Dendritic cell treated with granulocyte-macrophage colony-stimulating factor and Interleukin-4, amounts not matched to agents 40 ng/mL and 50 ng/mL, for 4 days (primary cell): ENCODE results near the gene CPXM2.

ENCODE experiments used
- H3K27ac Mint-ChIP-seq: one replicate; pipeline ENCODE4 v1.8.0; 2022; ENCODE audit warnings: mild to moderate bottlenecking, mixed read lengths
- H3K27me3 Mint-ChIP-seq: one replicate; pipeline ENCODE4 v1.8.0; 2022; ENCODE audit warnings: mild to moderate bottlenecking, mixed read lengths
- H3K36me3 Mint-ChIP-seq: one replicate; pipeline ENCODE4 v1.8.0; 2022; ENCODE audit warnings: low read depth, mixed read lengths
- H3K4me1 Mint-ChIP-seq: one replicate; pipeline ENCODE4 v1.8.0; 2022; ENCODE audit warnings: low read depth, mixed read lengths
- H3K4me3 Mint-ChIP-seq: one replicate; pipeline ENCODE4 v1.8.0; 2022; ENCODE audit warnings: mild to moderate bottlenecking, moderate library complexity, mixed read lengths
- H3K9me3 Mint-ChIP-seq: one replicate; pipeline ENCODE4 v1.8.0; 2022; ENCODE audit warnings: mixed read lengths
- intact Hi-C: fragments of 100-400 bp; cut with micrococcal nuclease; formaldehyde crosslinking; loops from one replicate; pipeline ENCODE4 v1.15.0; 2022

CPXM2 gene

GRCh38 chr10:123912871-123913270 lies 21.3 kb upstream of the CPXM2 start:
- Mint-ChIP-seq H3K27me3 (peaks cover 23% of the 10 kb centered on the region), H3K27ac (no peak overlapping the region), H3K4me3 (no peak overlapping the region), H3K9me3 (no peaks in the 10 kb centered on the region), H3K36me3 (no peaks in the 10 kb centered on the region), H3K4me1 (peaks cover 9% of the 10 kb centered on the region)
- intact Hi-C loops, result no loop called here

- no peak overlapping the region for H3K27ac Mint-ChIP-seq
- H3K4me3 Mint-ChIP-seq, result no peak overlapping the region
- H3K9me3 Mint-ChIP-seq, result no peaks in the 10 kb centered on the region
- peaks cover 23% of the 10 kb centered on the region for H3K27me3 Mint-ChIP-seq
- peaks cover 13% of the 10 kb centered on the region for H3K4me1 Mint-ChIP-seq
- H3K36me3 Mint-ChIP-seq, result no peaks in the 10 kb centered on the region
- intact Hi-C loops, result no loop called here
These were observed 20.9 kb upstream of the CPXM2 start for GRCh38 chr10:123912466-123912865.

- Mint-ChIP-seq H3K4me3 (no peak overlapping the region), H3K9me3 (no peaks in the 10 kb centered on the region), H3K36me3 (no peaks in the 10 kb centered on the region), H3K27ac (no peak overlapping the region), H3K27me3 (peaks cover 23% of the 10 kb centered on the region), H3K4me1 (peaks cover 13% of the 10 kb centered on the region)
- intact Hi-C loops, result no loop called here
These were observed 20.3 kb upstream of the CPXM2 start for GRCh38 chr10:123911866-123912265.

- H3K27ac Mint-ChIP-seq, result no peak overlapping the region
- H3K9me3 Mint-ChIP-seq, result no peaks in the 10 kb centered on the region
- H3K4me1 Mint-ChIP-seq, result peaks cover 13% of the 10 kb centered on the region
- H3K4me3 Mint-ChIP-seq, result no peak overlapping the region
- H3K27me3 Mint-ChIP-seq, result peaks cover 23% of the 10 kb centered on the region
- intact Hi-C loops, result no loop called here
- H3K36me3 Mint-ChIP-seq, result no peaks in the 10 kb centered on the region
These were observed 18.3 kb upstream of the CPXM2 start for GRCh38 chr10:123909866-123910265.

GRCh38 chr10:123909426-123909825 lies 17.8 kb upstream of the CPXM2 start:
- Mint-ChIP-seq H3K36me3 (no peaks in the 10 kb centered on the region), H3K4me3 (no peak overlapping the region), H3K4me1 (peaks cover 13% of the 10 kb centered on the region), H3K9me3 (no peaks in the 10 kb centered on the region), H3K27ac (no peak overlapping the region), H3K27me3 (peaks cover 22% of the 10 kb centered on the region)
- intact Hi-C loops, result no loop called here

- Mint-ChIP-seq H3K4me1 (peaks cover 7% of the 10 kb centered on the region), H3K27ac (no peak overlapping the region), H3K9me3 (no peaks in the 10 kb centered on the region), H3K4me3 (no peak overlapping the region), H3K36me3 (no peaks in the 10 kb centered on the region), H3K27me3 (peaks cover 20% of the 10 kb centered on the region)
- intact Hi-C loops, result no loop called here
These were observed 16.8 kb upstream of the CPXM2 start for GRCh38 chr10:123908379-123908778.

- peaks cover 20% of the 10 kb centered on the region for H3K27me3 Mint-ChIP-seq
- intact Hi-C loops, result no loop called here
- H3K4me1 Mint-ChIP-seq, result peaks cover 7% of the 10 kb centered on the region
- no peak overlapping the region for H3K27ac Mint-ChIP-seq
- no peaks in the 10 kb centered on the region for H3K36me3 Mint-ChIP-seq
- no peaks in the 10 kb centered on the region for H3K9me3 Mint-ChIP-seq
- H3K4me3 Mint-ChIP-seq, result no peak overlapping the region
These were observed 15.5 kb upstream of the CPXM2 start for GRCh38 chr10:123906884-123907652.

GRCh38 chr10:123906296-123906695 lies 14.7 kb upstream of the CPXM2 start:
- Mint-ChIP-seq H3K36me3 (no peaks in the 10 kb centered on the region), H3K4me1 (peaks cover 7% of the 10 kb centered on the region), H3K27ac (no peak overlapping the region), H3K4me3 (no peak overlapping the region), H3K9me3 (no peaks in the 10 kb centered on the region), H3K27me3 (peaks cover 17% of the 10 kb centered on the region)
- intact Hi-C loops, result no loop called here

- H3K36me3 Mint-ChIP-seq, result no peaks in the 10 kb centered on the region
- H3K9me3 Mint-ChIP-seq, result peaks cover 8% of the 10 kb centered on the region
- no peak overlapping the region for H3K4me3 Mint-ChIP-seq
- H3K27me3 Mint-ChIP-seq, result peaks cover 10% of the 10 kb centered on the region
- H3K27ac Mint-ChIP-seq, result no peak overlapping the region
- H3K4me1 Mint-ChIP-seq, result peaks cover 7% of the 10 kb centered on the region
- intact Hi-C loops, result no loop called here
These were observed 13.3 kb upstream of the CPXM2 start for GRCh38 chr10:123904834-123905409.

- peaks cover 7% of the 10 kb centered on the region for H3K4me1 Mint-ChIP-seq
- peaks cover 8% of the 10 kb centered on the region for H3K9me3 Mint-ChIP-seq
- H3K27ac Mint-ChIP-seq, result no peak overlapping the region
- peaks cover 9% of the 10 kb centered on the region for H3K27me3 Mint-ChIP-seq
- intact Hi-C loops, result no loop called here
- H3K4me3 Mint-ChIP-seq, result no peak overlapping the region
- no peaks in the 10 kb centered on the region for H3K36me3 Mint-ChIP-seq
These were observed 12.0 kb upstream of the CPXM2 start for GRCh38 chr10:123903621-123904020.

- intact Hi-C loops, result no loop called here
- H3K4me1 Mint-ChIP-seq, result no peaks in the 10 kb centered on the region
- no peak overlapping the region for H3K27ac Mint-ChIP-seq
- H3K9me3 Mint-ChIP-seq, result peaks cover 8% of the 10 kb centered on the region
- no peaks in the 10 kb centered on the region for H3K36me3 Mint-ChIP-seq
- peaks cover 7% of the 10 kb centered on the region for H3K27me3 Mint-ChIP-seq
- H3K4me3 Mint-ChIP-seq, result no peak overlapping the region
These were observed 10.0 kb upstream of the CPXM2 start for GRCh38 chr10:123901621-123902020.

- Mint-ChIP-seq H3K36me3 (no peaks in the 10 kb centered on the region), H3K9me3 (peaks cover 8% of the 10 kb centered on the region), H3K27me3 (peaks cover 15% of the 10 kb centered on the region), H3K4me1 (no peaks in the 10 kb centered on the region), H3K27ac (no peak overlapping the region), H3K4me3 (no peak overlapping the region)
- intact Hi-C loops, result no loop called here
These were observed 5.5 kb upstream of the CPXM2 start for GRCh38 chr10:123897146-123897545.

GRCh38 chr10:123896246-123896927 lies 4.8 kb upstream of the CPXM2 start:
- Mint-ChIP-seq H3K27me3 (peaks cover 20% of the 10 kb centered on the region), H3K36me3 (no peaks in the 10 kb centered on the region), H3K9me3 (peaks cover 8% of the 10 kb centered on the region), H3K27ac (no peak overlapping the region), H3K4me1 (no peaks in the 10 kb centered on the region), H3K4me3 (no peak overlapping the region)
- intact Hi-C loops, result no loop called here

GRCh38 chr10:123893651-123894050 lies 2.0 kb upstream of the CPXM2 start:
- intact Hi-C loops, result no loop called here
- H3K36me3 Mint-ChIP-seq, result no peaks in the 10 kb centered on the region
- H3K9me3 Mint-ChIP-seq, result no peaks in the 10 kb centered on the region
- H3K4me1 Mint-ChIP-seq, result no peaks in the 10 kb centered on the region
- H3K4me3 Mint-ChIP-seq, result no peak overlapping the region
- H3K27ac Mint-ChIP-seq, result no peak overlapping the region
- peaks cover 40% of the 10 kb centered on the region for H3K27me3 Mint-ChIP-seq
